Activated CD8-positive, alpha-beta memory T cell treated with anti-CD3 and anti-CD28 coated beads, Interleukin-2, amount 50 U/mL, for 48 hours (primary cell): ENCODE data around the gene STAG1.
"Not testable (repeated sequence)": the region's sequence is repeated elsewhere in the genome, so short reads cannot be mapped to it uniquely, and the experiment has no call there.

Experiments used
- DNase-seq: peaks from one replicate; pipeline ENCODE4 v3.0.0-alpha.2; 2020

The STAG1 gene

GRCh38 chr3:136698361-136698760, 53.8 kb downstream of the STAG1 start:
- no peak for DNase-seq

GRCh38 chr3:136696797-136697196, 55.4 kb downstream of the STAG1 start:
- no peak for DNase-seq

GRCh38 chr3:136694321-136694720, 57.9 kb downstream of the STAG1 start:
- DNase-seq: no peak

- DNase-seq: no peak
Measured at GRCh38 chr3:136690599-136690998, 61.6 kb downstream of the STAG1 start.

GRCh38 chr3:136685882-136686281, 66.3 kb downstream of the STAG1 start:
- no peak for DNase-seq

GRCh38 chr3:136682740-136683312, 69.4 kb downstream of the STAG1 start:
- DNase-seq: no peak

GRCh38 chr3:136678981-136679380, 73.2 kb downstream of the STAG1 start:
- DNase-seq: no peak

- no peak for DNase-seq
Measured at GRCh38 chr3:136676009-136676408, 76.2 kb downstream of the STAG1 start.

GRCh38 chr3:136675150-136675858, 76.9 kb downstream of the STAG1 start:
- DNase-seq: no peak

GRCh38 chr3:136672457-136672856, 79.7 kb downstream of the STAG1 start:
- no peak for DNase-seq

GRCh38 chr3:136671921-136672320, 80.3 kb downstream of the STAG1 start:
- DNase-seq: no peak

- no peak for DNase-seq
Measured at GRCh38 chr3:136670166-136670565, 82.0 kb downstream of the STAG1 start.

- DNase-seq: no peak
Measured at GRCh38 chr3:136667081-136667480, 85.1 kb downstream of the STAG1 start.

- not testable (repeated sequence) for DNase-seq
Measured at GRCh38 chr3:136666301-136666700, 85.9 kb downstream of the STAG1 start.

GRCh38 chr3:136664771-136665170, 87.4 kb downstream of the STAG1 start:
- DNase-seq: no peak

- DNase-seq: no peak
Measured at GRCh38 chr3:136661282-136661681, 90.9 kb downstream of the STAG1 start.

- no peak for DNase-seq
Measured at GRCh38 chr3:136658946-136659682, 93.1 kb downstream of the STAG1 start.

- DNase-seq: no peak
Measured at GRCh38 chr3:136657526-136657925, 94.7 kb downstream of the STAG1 start.

GRCh38 chr3:136653628-136654027, 98.5 kb downstream of the STAG1 start:
- DNase-seq: no peak

GRCh38 chr3:136651581-136651980, 100.6 kb downstream of the STAG1 start:
- DNase-seq: no peak

GRCh38 chr3:136650461-136650860, 101.7 kb downstream of the STAG1 start:
- no peak for DNase-seq

GRCh38 chr3:136645915-136646314, 106.3 kb downstream of the STAG1 start:
- DNase-seq: no peak

- no peak for DNase-seq
Measured at GRCh38 chr3:136644212-136644611, 108.0 kb downstream of the STAG1 start.

- DNase-seq: not testable (repeated sequence)
Measured at GRCh38 chr3:136643380-136643779, 108.8 kb downstream of the STAG1 start.
